ENCODE data around the gene FAM13A. TPM values are rescaled to one million over a fixed set of nuclear protein-coding genes. Genes with fewer than 3 reads are reported as not detected.
A peak's percentile ranks its signal among the peaks of the same experiment; 100 is the strongest.

FAM13A gene
- total and polyA plus RNA-seq, 2 of the 4 experiments (the other 2 are of a cell fraction) = 13.1 to 22.0 TPM

DNA sequence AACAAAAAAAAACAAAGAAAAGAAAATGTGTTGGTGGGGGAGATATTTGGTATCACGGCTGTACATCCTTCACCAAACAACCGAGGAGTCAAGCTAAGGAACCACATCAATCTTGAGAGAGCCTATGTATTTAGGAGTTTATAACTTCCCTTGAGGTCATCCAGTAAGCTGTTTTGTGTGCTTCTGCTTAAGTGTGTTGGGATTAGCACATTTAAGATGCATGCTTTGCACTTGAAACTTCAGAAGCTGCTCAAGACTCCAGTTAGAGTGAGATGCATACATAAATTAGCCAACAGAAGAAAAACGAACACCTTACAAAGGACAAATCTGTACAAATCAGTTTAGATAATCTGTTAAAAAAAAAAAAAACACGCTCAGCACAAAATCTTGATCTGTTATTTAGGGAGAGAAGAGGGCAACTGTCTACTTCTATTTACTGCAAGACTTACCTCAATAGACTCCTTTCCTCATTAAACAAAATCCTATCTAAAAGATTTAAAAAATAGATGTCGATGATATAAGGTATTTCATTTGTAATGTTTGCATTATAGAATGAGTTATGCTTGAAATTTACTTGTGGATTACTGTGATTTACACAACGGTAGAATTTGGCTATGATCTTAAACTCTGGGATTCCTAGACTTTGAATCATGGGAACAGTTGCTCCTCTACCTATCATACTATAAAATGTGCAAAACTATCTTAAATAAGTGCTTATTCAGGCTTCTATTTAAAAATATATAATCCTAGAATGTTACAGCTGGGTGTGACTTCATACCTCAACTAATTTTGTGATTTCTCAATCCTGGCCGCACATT is 305.5 kb downstream of the FAM13A start:
- Histone ChIP-seq H2BK15ac (ENCODE audit: low read depth, low read length) (no peak overlapping the region), H2BK120ac (ENCODE audit: low read depth, low read length) (no peak overlapping the region), H3K4me2 (ENCODE audit: low read depth, low read length) (no peak overlapping the region), H2AFZ (replicated peaks; ENCODE audit: low read length, poor library complexity) (no peak overlapping the region), H3K79me1 (ENCODE audit: low read depth in 1 of 2, low read length in 2 of 2) (no peaks in the 10 kb centered on the region), H3K18ac (ENCODE audit: low read depth, low read length) (no peak overlapping the region), H3K4ac (ENCODE audit: low read depth, low read length) (no peak overlapping the region), H3K14ac (replicated peaks; ENCODE audit: low read depth, low read length) (0 out of 2 replicates have a peak overlapping the region, but pooled peaks have one; percentile 17), H3K27ac (ENCODE audit: insufficient read depth, low read length) (no peak overlapping the region), H4K91ac (ENCODE audit: insufficient read depth, low read depth, low read length) (no peak overlapping the region), H3K23ac (ENCODE audit: low read depth, low read length) (no peak overlapping the region), H3K9me3 (ENCODE audit: control insufficient read depth, insufficient read depth, low read length) (no peaks in the 10 kb centered on the region), H3K56ac (ENCODE audit: extremely low read depth, insufficient read depth, low read length) (no peak overlapping the region), H4K20me1 (ENCODE audit: insufficient read depth, low read length) (no peaks in the 10 kb centered on the region), H2BK5ac (ENCODE audit: low read depth, low read length, poor library complexity, severe bottlenecking) (no peak overlapping the region), H3K4me1 (ENCODE audit: control insufficient read depth, insufficient read depth, low read length) (peaks cover 6% of the 10 kb centered on the region), H4K5ac (ENCODE audit: low read depth, low read length) (no peak overlapping the region), H3K9ac (ENCODE audit: low read depth, low read length) (no peak overlapping the region), H2BK20ac (ENCODE audit: low read depth, low read length) (no peak overlapping the region), H3K4me3 (ENCODE audit: insufficient read depth, low read depth, low read length) (no peak overlapping the region), H3K27me3 (ENCODE audit: control insufficient read depth, insufficient read depth, low read length) (no peaks in the 10 kb centered on the region), H3K36me3 (ENCODE audit: control insufficient read depth, insufficient read depth, low read length) (peaks cover 36% of the 10 kb centered on the region), H2AK9ac (replicated peaks; ENCODE audit: low read depth, low read length, poor library complexity) (no peak overlapping the region), H4K8ac (ENCODE audit: low read depth in 2 of 2, low read length in 2 of 2) (no peak overlapping the region), H3K9me1 (ENCODE audit: insufficient read depth, low read length) (peaks cover 13% of the 10 kb centered on the region), H2AK5ac (ENCODE audit: low read depth, low read length) (no peak overlapping the region)
- in situ Hi-C loops (cut with MboI; ENCODE audit: low sequenced_read_pairs) (no loop called here), dilution Hi-C loops (cut with HindIII; ENCODE audit: low sequenced_read_pairs, unreplicated experiment) (no loop called here), intact Hi-C loops (cut with micrococcal nuclease) (no loop called here)
- TF ChIP-seq RAD21 (IDR thresholded peaks at IDR 0.05; ENCODE audit: low read length) (no peak), MAFK (IDR thresholded peaks at IDR 0.05; ENCODE audit: low read depth, low read length) (peak; percentile 68), SMC3 (IDR thresholded peaks at IDR 0.05; ENCODE audit: low read depth, low read length) (no peak), RFX5 (IDR thresholded peaks at IDR 0.05; ENCODE audit: low read depth, low read length) (no peak), BHLHE40 (IDR thresholded peaks at IDR 0.05; ENCODE audit: low read depth, low read length) (no peak), MXI1 (IDR thresholded peaks at IDR 0.05; ENCODE audit: borderline replicate concordance, low read depth, low read length) (no peak)
- TF ChIP-seq, protein P1, sequence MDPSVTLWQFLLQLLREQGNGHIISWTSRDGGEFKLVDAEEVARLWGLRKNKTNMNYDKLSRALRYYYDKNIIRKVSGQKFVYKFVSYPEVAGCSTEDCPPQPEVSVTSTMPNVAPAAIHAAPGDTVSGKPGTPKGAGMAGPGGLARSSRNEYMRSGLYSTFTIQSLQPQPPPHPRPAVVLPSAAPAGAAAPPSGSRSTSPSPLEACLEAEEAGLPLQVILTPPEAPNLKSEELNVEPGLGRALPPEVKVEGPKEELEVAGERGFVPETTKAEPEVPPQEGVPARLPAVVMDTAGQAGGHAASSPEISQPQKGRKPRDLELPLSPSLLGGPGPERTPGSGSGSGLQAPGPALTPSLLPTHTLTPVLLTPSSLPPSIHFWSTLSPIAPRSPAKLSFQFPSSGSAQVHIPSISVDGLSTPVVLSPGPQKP (IDR thresholded peaks at IDR 0.05; ENCODE audit: borderline replicate concordance, low read depth, low read length) = no peak
- no TSS peak for BruUV-seq (replicated peaks)
- WGBS, 2 experiments (ENCODE audit: extremely low coverage in 2 of 2, insufficient read length in 1 of 2) = no CpG with 5 or more reads among the region's 7 CpGs
- DNase-seq = peak; percentile 53
- peak; percentile 67 for ATAC-seq (ENCODE audit: low read depth)
- ChIA-PET POLR2A (ENCODE audit: unreplicated experiment) (no interaction called here), CTCF (no interaction called here)

All from IMR-90 (cell line).